ENCODE measurements around the gene RSPO4.

Gene RSPO4

DNA sequence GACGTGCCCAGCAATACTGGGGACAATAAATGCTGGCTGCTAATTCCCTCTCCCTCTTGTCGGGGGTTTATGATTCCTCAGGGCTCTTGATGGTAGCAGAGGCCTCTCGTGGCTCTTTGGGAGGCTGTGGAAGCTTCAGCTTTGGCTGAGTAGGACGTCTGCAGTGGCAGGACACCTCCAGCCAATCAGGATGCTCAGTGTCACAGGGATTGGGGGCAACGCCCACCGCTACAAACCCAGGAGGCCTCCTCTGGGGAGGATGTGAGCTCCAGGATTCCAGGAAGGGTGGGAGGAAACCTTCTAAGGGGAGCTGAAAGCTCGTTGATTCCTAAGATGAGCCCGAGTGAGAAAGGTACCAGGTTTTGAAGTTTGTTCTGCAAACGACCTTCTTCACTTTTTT, 19.4 kb downstream of the RSPO4 start:
- no peaks in the 10 kb centered on the region for H3K9me3 ChIP-seq (ENCODE audit: control insufficient read depth, low read length)
- no peaks in the 10 kb centered on the region for H3K4me1 ChIP-seq
- TF ChIP-seq, protein P1, sequence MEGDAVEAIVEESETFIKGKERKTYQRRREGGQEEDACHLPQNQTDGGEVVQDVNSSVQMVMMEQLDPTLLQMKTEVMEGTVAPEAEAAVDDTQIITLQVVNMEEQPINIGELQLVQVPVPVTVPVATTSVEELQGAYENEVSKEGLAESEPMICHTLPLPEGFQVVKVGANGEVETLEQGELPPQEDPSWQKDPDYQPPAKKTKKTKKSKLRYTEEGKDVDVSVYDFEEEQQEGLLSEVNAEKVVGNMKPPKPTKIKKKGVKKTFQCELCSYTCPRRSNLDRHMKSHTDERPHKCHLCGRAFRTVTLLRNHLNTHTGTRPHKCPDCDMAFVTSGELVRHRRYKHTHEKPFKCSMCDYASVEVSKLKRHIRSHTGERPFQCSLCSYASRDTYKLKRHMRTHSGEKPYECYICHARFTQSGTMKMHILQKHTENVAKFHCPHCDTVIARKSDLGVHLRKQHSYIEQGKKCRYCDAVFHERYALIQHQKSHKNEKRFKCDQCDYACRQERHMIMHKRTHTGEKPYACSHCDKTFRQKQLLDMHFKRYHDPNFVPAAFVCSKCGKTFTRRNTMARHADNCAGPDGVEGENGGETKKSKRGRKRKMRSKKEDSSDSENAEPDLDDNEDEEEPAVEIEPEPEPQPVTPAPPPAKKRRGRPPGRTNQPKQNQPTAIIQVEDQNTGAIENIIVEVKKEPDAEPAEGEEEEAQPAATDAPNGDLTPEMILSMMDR (IDR thresholded peaks at IDR 0.05): no peak
- no peak overlapping the region for H3K4me3 ChIP-seq (ENCODE audit: low read depth, low read length)
- H3K27ac ChIP-seq: no peak overlapping the region
- no peak overlapping the region for H3K4me2 ChIP-seq (ENCODE audit: low read length)
- no peak overlapping the region for H2AFZ ChIP-seq
- no peaks in the 10 kb centered on the region for H3K79me2 ChIP-seq
- no peaks in the 10 kb centered on the region for H3K36me3 ChIP-seq (ENCODE audit: control insufficient read depth, insufficient read depth, low read length)
- no peak overlapping the region for H3K9ac ChIP-seq
- H3K27me3 ChIP-seq (ENCODE audit: control insufficient read depth, insufficient read depth, low read length): peaks cover 3% of the 10 kb centered on the region

DNA sequence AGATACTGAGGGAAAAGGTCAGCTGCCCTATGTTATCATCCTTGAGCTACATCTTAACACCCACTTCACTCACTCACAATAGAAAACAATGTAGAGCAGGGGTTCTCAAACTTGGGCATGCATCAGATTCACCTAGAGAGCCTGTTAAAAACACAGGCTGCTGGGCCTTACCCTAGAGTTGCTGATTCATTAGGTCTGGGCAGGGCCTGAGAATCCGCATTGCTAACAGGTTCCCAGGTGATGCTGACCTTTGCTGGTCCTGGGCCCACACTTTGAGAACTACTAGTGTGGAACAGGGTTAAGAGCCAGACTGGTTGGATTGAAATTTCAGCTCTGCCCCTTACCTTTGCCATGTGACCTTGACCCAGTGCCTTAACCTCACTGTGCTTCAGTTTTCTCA, 25.1 kb downstream of the RSPO4 start:
- Histone ChIP-seq H3K27me3 (ENCODE audit: control insufficient read depth, insufficient read depth, low read length) (no peaks in the 10 kb centered on the region), H3K9ac (no peak overlapping the region), H3K4me1 (no peaks in the 10 kb centered on the region), H3K4me3 (ENCODE audit: low read depth, low read length) (no peak overlapping the region), H3K4me2 (ENCODE audit: low read length) (no peak overlapping the region), H3K36me3 (ENCODE audit: control insufficient read depth, insufficient read depth, low read length) (no peaks in the 10 kb centered on the region), H3K27ac (no peak overlapping the region), H2AFZ (no peak overlapping the region), H3K79me2 (no peaks in the 10 kb centered on the region), H3K9me3 (ENCODE audit: control insufficient read depth, low read length) (no peaks in the 10 kb centered on the region)
- TF ChIP-seq, protein P1 (IDR thresholded peaks at IDR 0.05): no peak

DNA sequence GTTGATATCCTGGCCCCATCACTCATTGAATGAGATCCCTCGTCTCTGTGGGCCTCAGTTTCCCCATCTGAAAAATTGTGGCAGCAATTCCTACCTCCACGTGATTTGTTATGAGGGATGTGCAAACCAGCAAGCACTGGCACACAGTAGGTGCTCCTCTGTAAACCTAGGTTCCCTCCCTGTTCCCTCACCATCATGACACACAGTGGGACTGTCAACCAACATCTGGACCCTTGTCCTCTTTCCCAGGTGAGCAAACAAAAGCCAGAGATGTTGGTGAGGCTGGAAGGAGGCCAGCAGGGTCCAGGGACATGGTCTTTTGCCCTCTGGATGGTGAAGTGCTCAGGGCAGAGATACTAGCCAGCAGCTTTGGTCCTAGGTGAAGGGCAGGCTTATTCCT, 26.1 kb downstream of the RSPO4 start:
- no peak overlapping the region for H3K4me3 ChIP-seq (ENCODE audit: low read depth, low read length)
- H3K27ac ChIP-seq: no peak overlapping the region
- H3K4me2 ChIP-seq (ENCODE audit: low read length): no peak overlapping the region
- H2AFZ ChIP-seq: no peak overlapping the region
- TF ChIP-seq, protein P1 (IDR thresholded peaks at IDR 0.05): no peak
- no peaks in the 10 kb centered on the region for H3K36me3 ChIP-seq (ENCODE audit: control insufficient read depth, insufficient read depth, low read length)
- no peaks in the 10 kb centered on the region for H3K9me3 ChIP-seq (ENCODE audit: control insufficient read depth, low read length)
- no peaks in the 10 kb centered on the region for H3K27me3 ChIP-seq (ENCODE audit: control insufficient read depth, insufficient read depth, low read length)
- no peaks in the 10 kb centered on the region for H3K79me2 ChIP-seq
- no peak overlapping the region for H3K9ac ChIP-seq
- no peaks in the 10 kb centered on the region for H3K4me1 ChIP-seq

DNA sequence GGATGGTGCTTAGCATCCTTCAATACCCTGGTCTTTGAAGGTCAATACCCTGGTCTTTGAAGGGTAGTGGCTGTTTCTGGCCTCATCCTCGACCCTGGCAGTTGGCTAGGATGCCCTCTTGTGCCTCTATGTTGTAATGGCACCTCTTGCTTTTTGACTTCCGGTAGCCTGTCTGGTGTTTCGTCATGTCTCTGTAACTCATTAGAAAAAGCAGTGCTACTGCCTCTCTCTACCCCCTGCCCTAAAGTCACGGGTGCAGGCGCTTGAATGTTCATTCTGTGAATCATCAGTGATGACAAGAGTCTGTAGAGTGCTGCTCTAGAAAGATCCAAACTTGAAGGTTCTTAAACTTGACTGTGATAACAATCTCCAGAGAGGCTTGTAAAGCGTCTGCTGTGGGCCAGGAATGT, 28.3 kb downstream of the RSPO4 start:
- Histone ChIP-seq H2AFZ (peak overlapping the region; percentile 48), H3K4me3 (ENCODE audit: low read depth, low read length) (no peak overlapping the region), H3K4me2 (ENCODE audit: low read length) (no peak overlapping the region), H3K4me1 (no peaks in the 10 kb centered on the region), H3K79me2 (no peaks in the 10 kb centered on the region), H3K27ac (no peak overlapping the region), H3K9ac (no peak overlapping the region), H3K9me3 (ENCODE audit: control insufficient read depth, low read length) (no peaks in the 10 kb centered on the region), H3K36me3 (ENCODE audit: control insufficient read depth, insufficient read depth, low read length) (no peaks in the 10 kb centered on the region), H3K27me3 (ENCODE audit: control insufficient read depth, insufficient read depth, low read length) (no peaks in the 10 kb centered on the region)
- TF ChIP-seq, protein P1 (IDR thresholded peaks at IDR 0.05): peak; percentile 37

DNA sequence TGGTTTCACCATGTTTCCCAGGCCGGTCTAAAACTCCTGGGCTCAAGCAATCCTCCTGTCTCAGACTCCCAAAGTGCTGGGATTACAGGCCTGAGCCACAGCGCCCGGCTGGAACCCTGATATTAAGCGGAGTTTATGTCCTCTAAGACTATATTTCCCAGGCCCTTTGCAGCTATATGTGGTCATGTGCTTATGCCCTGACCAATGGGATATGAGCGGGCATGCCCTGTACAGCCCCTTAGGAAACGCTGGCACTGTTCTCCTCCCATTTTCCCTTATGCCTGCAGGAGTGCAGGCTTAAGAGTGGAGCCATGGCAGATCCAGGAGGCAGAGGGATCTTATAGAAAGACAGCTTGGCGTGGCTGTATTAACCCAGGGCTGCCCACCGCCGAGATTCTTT, 29.9 kb downstream of the RSPO4 start:
- H3K4me1 ChIP-seq: no peaks in the 10 kb centered on the region
- TF ChIP-seq, protein P1 (IDR thresholded peaks at IDR 0.05): no peak
- H3K4me2 ChIP-seq (ENCODE audit: low read length): no peak overlapping the region
- no peaks in the 10 kb centered on the region for H3K79me2 ChIP-seq
- H3K9ac ChIP-seq: no peak overlapping the region
- H3K27ac ChIP-seq: no peak overlapping the region
- H3K27me3 ChIP-seq (ENCODE audit: control insufficient read depth, insufficient read depth, low read length): no peaks in the 10 kb centered on the region
- H3K4me3 ChIP-seq (ENCODE audit: low read depth, low read length): no peak overlapping the region
- no peaks in the 10 kb centered on the region for H3K9me3 ChIP-seq (ENCODE audit: control insufficient read depth, low read length)
- no peaks in the 10 kb centered on the region for H3K36me3 ChIP-seq (ENCODE audit: control insufficient read depth, insufficient read depth, low read length)
- H2AFZ ChIP-seq: no peak overlapping the region
